ENCODE results near the gene CD2.

GRCh38 chr1:116753312-116753711, 918 bp upstream of the CD2 start:
- TF ChIP-seq, protein P1, sequence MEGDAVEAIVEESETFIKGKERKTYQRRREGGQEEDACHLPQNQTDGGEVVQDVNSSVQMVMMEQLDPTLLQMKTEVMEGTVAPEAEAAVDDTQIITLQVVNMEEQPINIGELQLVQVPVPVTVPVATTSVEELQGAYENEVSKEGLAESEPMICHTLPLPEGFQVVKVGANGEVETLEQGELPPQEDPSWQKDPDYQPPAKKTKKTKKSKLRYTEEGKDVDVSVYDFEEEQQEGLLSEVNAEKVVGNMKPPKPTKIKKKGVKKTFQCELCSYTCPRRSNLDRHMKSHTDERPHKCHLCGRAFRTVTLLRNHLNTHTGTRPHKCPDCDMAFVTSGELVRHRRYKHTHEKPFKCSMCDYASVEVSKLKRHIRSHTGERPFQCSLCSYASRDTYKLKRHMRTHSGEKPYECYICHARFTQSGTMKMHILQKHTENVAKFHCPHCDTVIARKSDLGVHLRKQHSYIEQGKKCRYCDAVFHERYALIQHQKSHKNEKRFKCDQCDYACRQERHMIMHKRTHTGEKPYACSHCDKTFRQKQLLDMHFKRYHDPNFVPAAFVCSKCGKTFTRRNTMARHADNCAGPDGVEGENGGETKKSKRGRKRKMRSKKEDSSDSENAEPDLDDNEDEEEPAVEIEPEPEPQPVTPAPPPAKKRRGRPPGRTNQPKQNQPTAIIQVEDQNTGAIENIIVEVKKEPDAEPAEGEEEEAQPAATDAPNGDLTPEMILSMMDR (IDR thresholded peaks at IDR 0.05): no peak
- no peak for TF ChIP-seq POLR2A (IDR thresholded peaks at IDR 0.05)
- TF ChIP-seq EP300 (IDR thresholded peaks at IDR 0.05): no peak
- no peak for TF ChIP-seq POLR2AphosphoS5 (IDR thresholded peaks at IDR 0.05)

Data from stomach (tissue), 4 donors.